22Rv1 (cell line): Measurements from ENCODE around the gene RTN4.

ENCODE experiments used
- H3K27ac ChIP-seq: fragments of 450-650 bp; 2 replicates; pipeline ENCODE4 v1.5.1; 2017
- ZFX ChIP-seq: fragments of 450-650 bp; IDR thresholded peaks from 2 replicates; pipeline ENCODE4 v1.6.1; 2017; ENCODE audit warnings: antibody characterized with exemption, borderline replicate concordance
- TF ChIP-seq, protein P1 (sequence below): fragments of 450-650 bp; IDR thresholded peaks from 2 replicates; pipeline ENCODE4 v1.5.1; 2017; ENCODE audit warnings: mild to moderate bottlenecking

The RTN4 gene

DNA sequence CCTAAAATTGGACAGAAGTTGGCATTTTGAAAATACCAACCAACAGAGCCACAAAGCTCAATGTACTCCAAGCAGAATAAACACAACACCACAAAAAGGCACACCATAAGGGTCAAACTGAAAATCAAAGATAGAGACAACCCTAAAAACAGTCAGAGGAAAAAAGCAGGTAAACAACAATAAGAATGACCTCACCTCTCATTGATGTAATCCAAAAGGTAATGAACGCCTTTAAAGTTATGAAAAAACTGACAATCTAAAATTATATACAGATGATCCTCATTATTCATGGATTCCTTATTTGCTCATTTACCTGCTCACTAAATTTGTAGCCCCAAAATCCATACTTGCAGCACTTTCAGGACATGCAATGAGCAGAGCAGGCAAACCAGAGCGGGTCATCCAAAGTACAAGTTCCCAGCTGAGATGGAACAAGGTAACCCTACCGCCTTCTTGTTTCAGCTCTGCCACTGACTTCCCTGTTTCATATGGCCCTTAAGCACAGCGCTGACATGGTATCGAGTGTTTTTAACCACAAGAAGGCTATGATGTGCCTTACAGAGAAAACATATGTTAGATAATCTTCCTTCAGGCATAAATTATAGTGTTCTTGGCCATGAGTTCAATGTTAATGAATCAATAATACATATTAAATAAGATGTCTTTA is 17.0 kb downstream of the RTN4 start:
- no peak overlapping the region for H3K27ac ChIP-seq
- TF ChIP-seq, protein P1, sequence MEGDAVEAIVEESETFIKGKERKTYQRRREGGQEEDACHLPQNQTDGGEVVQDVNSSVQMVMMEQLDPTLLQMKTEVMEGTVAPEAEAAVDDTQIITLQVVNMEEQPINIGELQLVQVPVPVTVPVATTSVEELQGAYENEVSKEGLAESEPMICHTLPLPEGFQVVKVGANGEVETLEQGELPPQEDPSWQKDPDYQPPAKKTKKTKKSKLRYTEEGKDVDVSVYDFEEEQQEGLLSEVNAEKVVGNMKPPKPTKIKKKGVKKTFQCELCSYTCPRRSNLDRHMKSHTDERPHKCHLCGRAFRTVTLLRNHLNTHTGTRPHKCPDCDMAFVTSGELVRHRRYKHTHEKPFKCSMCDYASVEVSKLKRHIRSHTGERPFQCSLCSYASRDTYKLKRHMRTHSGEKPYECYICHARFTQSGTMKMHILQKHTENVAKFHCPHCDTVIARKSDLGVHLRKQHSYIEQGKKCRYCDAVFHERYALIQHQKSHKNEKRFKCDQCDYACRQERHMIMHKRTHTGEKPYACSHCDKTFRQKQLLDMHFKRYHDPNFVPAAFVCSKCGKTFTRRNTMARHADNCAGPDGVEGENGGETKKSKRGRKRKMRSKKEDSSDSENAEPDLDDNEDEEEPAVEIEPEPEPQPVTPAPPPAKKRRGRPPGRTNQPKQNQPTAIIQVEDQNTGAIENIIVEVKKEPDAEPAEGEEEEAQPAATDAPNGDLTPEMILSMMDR = no peak
- TF ChIP-seq ZFX = no peak

DNA sequence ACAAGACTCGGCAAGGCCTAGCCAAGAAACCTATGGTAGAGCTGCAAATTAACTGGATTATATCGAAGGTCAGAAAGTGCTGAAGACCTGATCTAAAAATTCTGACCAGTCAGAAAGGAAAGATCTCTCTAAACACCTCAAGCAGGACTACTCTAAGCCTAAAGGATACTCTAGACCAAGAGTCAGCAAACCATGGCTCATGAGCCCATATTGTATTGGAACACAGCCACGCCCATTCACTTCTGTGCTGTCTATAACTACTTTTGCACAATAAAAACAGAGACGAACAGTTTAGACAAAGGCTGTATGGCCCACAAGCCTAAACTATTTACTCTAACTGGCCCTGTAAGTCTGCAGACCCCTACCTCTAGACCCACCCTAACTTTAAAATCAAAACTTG is 18.7 kb downstream of the RTN4 start:
- no peak overlapping the region for H3K27ac ChIP-seq
- TF ChIP-seq, protein P1 = no peak
- TF ChIP-seq ZFX = no peak

DNA sequence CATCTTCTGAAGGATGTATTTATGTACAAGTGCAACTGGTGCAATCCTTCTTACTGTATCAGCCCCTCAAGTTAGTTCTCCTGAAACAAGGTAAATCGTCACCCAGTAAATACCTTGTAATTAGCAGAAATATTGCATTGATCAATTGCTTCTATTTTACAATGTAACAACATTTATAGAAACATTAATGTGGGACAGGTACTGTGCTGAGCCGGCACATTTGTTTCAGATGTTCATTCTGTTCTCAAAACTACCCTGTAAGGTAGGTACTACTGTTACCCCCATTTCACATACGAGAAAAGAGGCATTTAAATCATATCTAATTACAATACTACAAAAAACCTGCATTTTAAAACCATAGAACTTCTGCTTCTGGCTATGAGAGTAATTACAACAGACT is 19.5 kb downstream of the RTN4 start:
- TF ChIP-seq, protein P1 = no peak
- TF ChIP-seq ZFX = no peak
- H3K27ac ChIP-seq = no peak overlapping the region

- H3K27ac ChIP-seq = no peak overlapping the region
Measured at GRCh38 chr2:55029098-55029497, 21.2 kb downstream of the RTN4 start.

DNA sequence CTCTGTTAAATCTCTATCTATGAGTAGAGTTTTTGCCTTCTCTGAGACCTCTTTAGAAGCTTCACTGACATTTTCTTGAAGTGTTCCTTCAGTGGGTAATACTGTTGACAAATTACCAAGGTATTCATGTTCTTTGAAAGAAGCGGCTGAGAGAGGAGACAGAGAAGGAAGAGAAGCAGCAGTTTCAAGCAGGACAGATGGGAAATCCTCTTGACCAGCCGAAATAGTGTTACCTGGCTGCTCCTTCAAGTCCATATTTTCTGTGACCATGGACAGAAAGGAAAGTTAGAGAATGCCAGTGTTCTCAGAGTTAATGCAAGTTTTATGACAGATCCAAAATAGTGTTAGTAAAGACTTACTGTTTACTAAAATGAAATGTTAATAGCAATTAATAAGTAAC is 23.0 kb downstream of the RTN4 start:
- no peak overlapping the region for H3K27ac ChIP-seq
- TF ChIP-seq, protein P1 = no peak
- no peak for TF ChIP-seq ZFX

More at GRCh38 chr2:55029098-55029497, 21.2 kb downstream of the RTN4 start:
- no peak for TF ChIP-seq ZFX
- TF ChIP-seq, protein P1 = no peak

DNA sequence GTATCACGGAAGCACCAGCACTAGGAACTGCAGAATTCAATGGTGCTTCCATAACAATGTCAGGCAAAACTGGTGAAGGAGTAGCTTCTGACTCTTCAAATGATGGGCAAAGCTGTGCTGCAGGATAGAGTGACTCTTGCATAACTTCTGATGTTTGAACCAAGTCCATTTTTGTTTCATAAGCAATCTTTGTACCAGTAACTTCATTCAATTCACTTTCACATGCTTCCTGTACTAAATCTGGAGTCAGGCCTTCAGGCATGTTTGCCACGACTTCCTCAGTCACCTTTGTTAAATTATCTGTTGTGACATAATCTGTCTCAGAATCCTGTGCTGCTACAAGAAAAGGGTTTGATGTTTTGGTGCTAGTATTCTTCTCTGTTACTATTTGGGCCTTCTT is 24.0 kb downstream of the RTN4 start:
- no peak overlapping the region for H3K27ac ChIP-seq
- TF ChIP-seq, protein P1 = no peak
- TF ChIP-seq ZFX = no peak

DNA sequence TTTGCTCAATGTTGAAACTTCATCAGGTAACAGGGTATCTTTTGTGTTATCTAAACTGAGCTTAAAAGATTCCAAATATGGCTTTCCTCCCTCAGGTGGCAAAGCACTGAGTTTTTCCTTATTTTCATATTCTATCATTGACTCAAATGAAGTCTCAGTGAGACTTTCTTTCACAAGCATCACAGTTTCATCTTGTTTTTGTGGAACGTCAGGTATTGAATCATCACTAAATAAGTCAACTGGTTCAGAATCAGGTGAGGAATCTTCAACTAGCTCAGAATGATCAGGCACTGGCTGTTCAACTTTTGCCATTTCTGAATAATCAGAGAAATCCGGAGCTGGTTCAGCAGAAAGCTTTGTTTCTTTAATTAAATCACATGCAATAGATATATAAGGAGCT is 24.6 kb downstream of the RTN4 start:
- no peak overlapping the region for H3K27ac ChIP-seq
- TF ChIP-seq, protein P1 = no peak
- no peak for TF ChIP-seq ZFX
